B cell (primary cell): ENCODE measurements around the gene DHRS1.

Source experiments
- CTCF ChIP-seq: fragments of 200-600 bp; IDR thresholded peaks from one replicate; pipeline ENCODE4 v1.8.0; 2022; ENCODE audit warnings: antibody characterized with exemption, mild to moderate bottlenecking
- EZH2 ChIP-seq: IDR thresholded peaks from 2 replicates; pipeline ENCODE4 v1.6.1; 2012; ENCODE audit warnings: borderline replicate concordance, low read depth, mild to moderate bottlenecking, moderate library complexity, low read length; ENCODE audit not compliant: insufficient read depth, poor library complexity, severe bottlenecking

GRCh38 chr14:24335461-24336171, 36.0 kb upstream of the DHRS1 start:
- TF ChIP-seq CTCF, result no peak
- TF ChIP-seq EZH2, result no peak
